GM12875 (cell line): ENCODE measurements around the gene OR51S1.

ENCODE experiments used
- H3K4me3 ChIP-seq: one replicate; pipeline ENCODE4 v1.5.1; 2011; ENCODE audit warnings: low read depth, low read length, control low read depth
- TF ChIP-seq, protein P1 (sequence below): IDR thresholded peaks from 2 replicates; pipeline ENCODE4 v1.5.1; 2011; ENCODE audit warnings: low read depth, mild to moderate bottlenecking, control low read depth, inconsistent platforms, low read length, moderate library complexity, borderline replicate concordance; ENCODE audit not compliant: insufficient read depth

Gene OR51S1

GRCh38 chr11:4848908-4849532 lies at the start of gene OR51S1:
Gene OR51S1 (minus strand): TSS chr11:4849208. CDS start chr11:4849208, 0 bp downstream.
- no peak within 1 kb of the TSS for H3K4me3 ChIP-seq
- TF ChIP-seq, protein P1, sequence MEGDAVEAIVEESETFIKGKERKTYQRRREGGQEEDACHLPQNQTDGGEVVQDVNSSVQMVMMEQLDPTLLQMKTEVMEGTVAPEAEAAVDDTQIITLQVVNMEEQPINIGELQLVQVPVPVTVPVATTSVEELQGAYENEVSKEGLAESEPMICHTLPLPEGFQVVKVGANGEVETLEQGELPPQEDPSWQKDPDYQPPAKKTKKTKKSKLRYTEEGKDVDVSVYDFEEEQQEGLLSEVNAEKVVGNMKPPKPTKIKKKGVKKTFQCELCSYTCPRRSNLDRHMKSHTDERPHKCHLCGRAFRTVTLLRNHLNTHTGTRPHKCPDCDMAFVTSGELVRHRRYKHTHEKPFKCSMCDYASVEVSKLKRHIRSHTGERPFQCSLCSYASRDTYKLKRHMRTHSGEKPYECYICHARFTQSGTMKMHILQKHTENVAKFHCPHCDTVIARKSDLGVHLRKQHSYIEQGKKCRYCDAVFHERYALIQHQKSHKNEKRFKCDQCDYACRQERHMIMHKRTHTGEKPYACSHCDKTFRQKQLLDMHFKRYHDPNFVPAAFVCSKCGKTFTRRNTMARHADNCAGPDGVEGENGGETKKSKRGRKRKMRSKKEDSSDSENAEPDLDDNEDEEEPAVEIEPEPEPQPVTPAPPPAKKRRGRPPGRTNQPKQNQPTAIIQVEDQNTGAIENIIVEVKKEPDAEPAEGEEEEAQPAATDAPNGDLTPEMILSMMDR: no peak

GRCh38 chr11:4891996-4892640 lies 43.1 kb upstream of the OR51S1 start:
- no peak overlapping the region for H3K4me3 ChIP-seq
- TF ChIP-seq, protein P1: no peak

- TF ChIP-seq, protein P1: no peak
Observed at GRCh38 chr11:4890279-4890678, 41.3 kb upstream of the OR51S1 start.

GRCh38 chr11:4887591-4887990 lies 38.6 kb upstream of the OR51S1 start:
- TF ChIP-seq, protein P1: no peak
- no peak overlapping the region for H3K4me3 ChIP-seq

More at GRCh38 chr11:4890279-4890678, 41.3 kb upstream of the OR51S1 start:
- no peak overlapping the region for H3K4me3 ChIP-seq

DNA sequence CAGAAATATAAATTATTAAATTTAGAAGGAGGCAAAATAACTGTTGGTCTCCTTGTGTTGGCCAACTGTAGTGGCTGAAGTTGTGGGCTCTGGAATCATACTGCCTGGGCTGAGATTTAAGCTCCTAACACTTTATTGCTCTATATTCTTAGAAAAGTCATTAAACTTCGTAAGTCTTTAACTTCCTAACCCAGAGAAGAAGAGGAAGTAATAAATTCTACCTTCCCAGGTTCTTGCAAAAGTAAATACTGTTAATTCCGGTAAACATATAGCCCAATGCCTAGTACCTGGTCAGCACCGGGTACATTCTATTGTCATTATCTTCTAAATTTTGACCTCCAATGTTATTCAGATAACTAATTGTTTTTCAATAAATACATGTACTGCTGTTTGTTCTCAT lies 37.2 kb upstream of the OR51S1 start:
- no peak overlapping the region for H3K4me3 ChIP-seq
- TF ChIP-seq, protein P1: no peak

DNA sequence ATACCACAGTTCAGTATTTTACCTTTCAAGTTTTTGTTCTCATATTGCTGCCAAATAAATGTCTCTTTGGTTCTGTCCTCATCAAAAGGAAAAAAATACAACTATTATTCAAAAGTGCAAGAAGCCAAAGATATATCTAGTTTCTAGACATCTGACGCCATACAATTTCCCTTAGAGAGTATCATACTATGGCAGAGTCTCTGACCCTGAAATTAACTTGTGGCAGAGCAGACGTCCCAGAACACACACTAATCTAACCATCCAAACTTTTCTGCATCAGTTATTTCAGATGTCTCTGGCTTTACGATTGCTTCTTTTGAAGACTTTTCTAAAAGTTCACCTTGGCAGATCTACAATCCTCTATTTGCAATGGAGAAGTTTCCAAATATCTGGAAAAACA lies 35.4 kb upstream of the OR51S1 start:
- H3K4me3 ChIP-seq: no peak overlapping the region
- TF ChIP-seq, protein P1: no peak

DNA sequence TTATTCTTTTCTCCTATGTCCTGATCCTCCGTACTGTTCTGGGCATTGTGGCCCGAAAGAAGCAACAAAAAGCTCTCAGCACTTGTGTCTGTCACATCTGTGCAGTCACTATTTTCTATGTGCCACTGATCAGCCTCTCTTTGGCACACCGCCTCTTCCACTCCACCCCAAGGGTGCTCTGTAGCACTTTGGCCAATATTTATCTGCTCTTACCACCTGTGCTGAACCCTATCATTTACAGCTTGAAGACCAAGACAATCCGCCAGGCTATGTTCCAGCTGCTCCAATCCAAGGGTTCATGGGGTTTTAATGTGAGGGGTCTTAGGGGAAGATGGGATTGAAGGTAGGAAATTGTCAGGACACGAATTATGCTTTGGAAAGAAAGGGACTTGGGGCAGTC lies 33.5 kb upstream of the OR51S1 start:
- TF ChIP-seq, protein P1: no peak
- H3K4me3 ChIP-seq: no peak overlapping the region
